Neural progenitor cell (in vitro differentiated cells): ENCODE data around the gene MAPK1. TPM values are rescaled to one million over a fixed set of nuclear protein-coding genes. Genes with fewer than 3 reads are reported as not detected.

Experiments used
- DNase-seq: peaks from one replicate; pipeline ENCODE4 v3.0.0-alpha.2; 2016; ENCODE audit warnings: low spot score
- H2AFZ ChIP-seq: fragments of 200-600 bp; sonication (generic); replicated peaks from 2 replicates; pipeline ENCODE4 v1.6.1; 2016; ENCODE audit warnings: antibody characterized with exemption
- H3F3A ChIP-seq: fragments of 200-600 bp; sonication (generic); 2 replicates; pipeline ENCODE4 v1.6.1; 2016; ENCODE audit warnings: antibody characterized with exemption, low read depth
- H3K27ac ChIP-seq: fragments of 200-600 bp; sonication (generic); 2 replicates; pipeline ENCODE4 v1.5.1; 2016; ENCODE audit warnings: mild to moderate bottlenecking
- H3K27me3 ChIP-seq: fragments of 200-600 bp; sonication (generic); 2 replicates; pipeline ENCODE4 v1.6.1; 2016; ENCODE audit warnings: mild to moderate bottlenecking, moderate library complexity
- H3K36me3 ChIP-seq: fragments of 200-600 bp; sonication (generic); 2 replicates; pipeline ENCODE4 v1.5.1; 2016
- H3K4me1 ChIP-seq: fragments of 200-600 bp; sonication (generic); 2 replicates; pipeline ENCODE4 v1.6.1; 2016; ENCODE audit warnings: mixed run types
- H3K4me2 ChIP-seq: fragments of 200-600 bp; sonication (generic); 2 replicates; pipeline ENCODE4 v1.6.1; 2016
- H3K4me3 ChIP-seq: fragments of 200-600 bp; sonication (generic); 2 replicates; pipeline ENCODE4 v1.5.1; 2016
- H3K79me2 ChIP-seq: fragments of 200-600 bp; sonication (generic); 2 replicates; pipeline ENCODE4 v1.6.1; 2016; ENCODE audit warnings: low read depth
- H3K9ac ChIP-seq: fragments of 200-600 bp; sonication (generic); 2 replicates; pipeline ENCODE4 v1.6.1; 2016
- H3K9me3 ChIP-seq: fragments of 200-600 bp; sonication (generic); 2 replicates; pipeline ENCODE4 v1.5.1; 2016; ENCODE audit warnings: low read depth
- H4K20me1 ChIP-seq: fragments of 200-600 bp; sonication (generic); 2 replicates; pipeline ENCODE4 v1.6.1; 2016; ENCODE audit warnings: low read depth
- H3K27ac Mint-ChIP-seq: 3 replicates; pipeline ENCODE4 v1.8.0; 2021; ENCODE audit warnings: mixed read lengths
- H3K27me3 Mint-ChIP-seq: 2 replicates; pipeline ENCODE4 v1.8.0; 2022; ENCODE audit warnings: low read depth, mild to moderate bottlenecking, inconsistent platforms, moderate library complexity, mixed read lengths; ENCODE audit not compliant: insufficient read depth
- H3K36me3 Mint-ChIP-seq: 3 replicates; pipeline ENCODE4 v1.8.0; 2021; ENCODE audit warnings: mixed read lengths
- H3K4me1 Mint-ChIP-seq: 3 replicates; pipeline ENCODE4 v1.8.0; 2021; ENCODE audit warnings: mixed read lengths
- H3K4me3 Mint-ChIP-seq: 3 replicates; pipeline ENCODE4 v1.8.0; 2021; ENCODE audit warnings: mild to moderate bottlenecking, moderate library complexity, mixed read lengths
- H3K9me3 Mint-ChIP-seq: 3 replicates; pipeline ENCODE4 v1.8.0; 2020; ENCODE audit warnings: mixed read lengths
- CTCF ChIP-seq: fragments of 200-600 bp; sonication (generic); IDR thresholded peaks from 2 replicates; pipeline ENCODE4 v1.5.1; 2017; ENCODE audit warnings: antibody characterized with exemption, mild to moderate bottlenecking
- EZH2 ChIP-seq: fragments of 200-600 bp; sonication (generic); IDR thresholded peaks from 2 replicates; pipeline ENCODE4 v1.6.1; 2017; ENCODE audit warnings: antibody characterized with exemption, mild to moderate bottlenecking, moderate library complexity
- EZH2phosphoT487 ChIP-seq: fragments of 200-600 bp; sonication (generic); IDR thresholded peaks from 2 replicates; pipeline ENCODE4 v1.6.1; 2017; ENCODE audit warnings: antibody characterized with exemption
- total RNA-seq: library from RNA; depleted of rRNA; stranded (reverse); fragments of >200 nt; gene quantifications from 2 replicates; pipeline ENCODE4 v1.2.3, GENCODE V29; 2015; ENCODE audit warnings: low replicate concordance

Gene MAPK1
- total RNA-seq, 1 donor from 2014 or later, result 61.4 TPM

GRCh38 chr22:21778705-21779363 lies 88.6 kb downstream of the MAPK1 start:
- no peaks in the 10 kb centered on the region for H3K79me2 ChIP-seq
- no peak overlapping the region for H3K27ac ChIP-seq
- H3F3A ChIP-seq, result peaks cover 4% of the 10 kb centered on the region
- no peak overlapping the region for H3K4me3 ChIP-seq
- no peak overlapping the region for H3K9ac ChIP-seq
- H4K20me1 ChIP-seq, result peaks cover 4% of the 10 kb centered on the region
- DNase-seq, result no peak
- Mint-ChIP-seq H3K4me1 (peaks cover 3% of the 10 kb centered on the region), H3K36me3 (peaks cover 16% of the 10 kb centered on the region), H3K27ac (no peak overlapping the region), H3K27me3 (peaks cover 3% of the 10 kb centered on the region), H3K9me3 (no peaks in the 10 kb centered on the region), H3K4me3 (no peak overlapping the region)
- H3K4me2 ChIP-seq, result no peak overlapping the region
- TF ChIP-seq EZH2 (no peak), EZH2phosphoT487 (no peak), CTCF (no peak)
- no peak overlapping the region for H2AFZ ChIP-seq
- H3K36me3 ChIP-seq, result no peaks in the 10 kb centered on the region
- no peaks in the 10 kb centered on the region for H3K27me3 ChIP-seq
- no peaks in the 10 kb centered on the region for H3K9me3 ChIP-seq
- H3K4me1 ChIP-seq, result no peaks in the 10 kb centered on the region

GRCh38 chr22:21771631-21771976 lies 95.8 kb downstream of the MAPK1 start:
- Histone ChIP-seq H3F3A (peaks cover 4% of the 10 kb centered on the region), H4K20me1 (peaks cover 4% of the 10 kb centered on the region), H3K9me3 (no peaks in the 10 kb centered on the region), H2AFZ (no peak overlapping the region), H3K4me3 (no peak overlapping the region), H3K4me1 (no peaks in the 10 kb centered on the region), H3K79me2 (no peaks in the 10 kb centered on the region), H3K36me3 (peaks cover 7% of the 10 kb centered on the region), H3K27me3 (no peaks in the 10 kb centered on the region), H3K9ac (no peak overlapping the region), H3K4me2 (no peak overlapping the region), H3K27ac (no peak overlapping the region)
- Mint-ChIP-seq H3K27me3 (peaks cover 4% of the 10 kb centered on the region), H3K4me3 (no peak overlapping the region), H3K4me1 (no peaks in the 10 kb centered on the region), H3K9me3 (no peaks in the 10 kb centered on the region), H3K36me3 (peaks cover 44% of the 10 kb centered on the region), H3K27ac (no peak overlapping the region)
- TF ChIP-seq CTCF, result no peak
- no peak for TF ChIP-seq EZH2phosphoT487
- no peak for TF ChIP-seq EZH2
- DNase-seq, result no peak

- Histone ChIP-seq H2AFZ (no peak overlapping the region), H3F3A (no peaks in the 10 kb centered on the region), H4K20me1 (peaks cover 5% of the 10 kb centered on the region), H3K36me3 (peaks cover 13% of the 10 kb centered on the region), H3K9me3 (no peaks in the 10 kb centered on the region), H3K9ac (no peak overlapping the region), H3K27ac (no peak overlapping the region), H3K27me3 (no peaks in the 10 kb centered on the region), H3K4me3 (no peak overlapping the region), H3K4me2 (no peak overlapping the region), H3K79me2 (no peaks in the 10 kb centered on the region), H3K4me1 (no peaks in the 10 kb centered on the region)
- DNase-seq, result no peak
- peaks cover 51% of the 10 kb centered on the region for H3K36me3 Mint-ChIP-seq
- H3K27me3 Mint-ChIP-seq, result peaks cover 2% of the 10 kb centered on the region
- H3K4me3 Mint-ChIP-seq, result no peak overlapping the region
- H3K9me3 Mint-ChIP-seq, result no peaks in the 10 kb centered on the region
- no peak overlapping the region for H3K27ac Mint-ChIP-seq
- no peaks in the 10 kb centered on the region for H3K4me1 Mint-ChIP-seq
- TF ChIP-seq CTCF (no peak), EZH2phosphoT487 (no peak), EZH2 (no peak)
Observed at GRCh38 chr22:21768435-21768834, 99.0 kb downstream of the MAPK1 start.
